ENCODE results near the gene ARIH1. TPM values are rescaled to one million over a fixed set of nuclear protein-coding genes. Genes with fewer than 3 reads are reported as not detected.
"Not testable (repeated sequence)": the region's sequence is repeated elsewhere in the genome, so short reads cannot be mapped to it uniquely, and the experiment has no call there.

Gene ARIH1
- total RNA-seq = 100 to 1,000 TPM in 2 of 5 donors, 10 to 100 TPM in 3; 18.7 to 380 (median 80.0) TPM
- 10 to 100 TPM; 16.1 to 22.5 (median 17.1) TPM for polyA plus RNA-seq
- long read RNA-seq, donor 1, full-length matches to known transcripts = 2 of 2 reads
- long read RNA-seq, donor 1, partial matches to known transcripts = 0 of 2 reads
- long read RNA-seq, donor 1, other reads (novel, unspliced or antisense) = 0 of 2 reads
- long read RNA-seq, donor 2, full-length matches to known transcripts = 2 of 2 reads
- long read RNA-seq, donor 2, partial matches to known transcripts = 0 of 2 reads
- long read RNA-seq, donor 2, other reads (novel, unspliced or antisense) = 0 of 2 reads
- long read RNA-seq, donor 3, full-length matches to known transcripts = 1 of 1 reads
- long read RNA-seq, donor 3, partial matches to known transcripts = 0 of 1 reads
- long read RNA-seq, donor 3, other reads (novel, unspliced or antisense) = 0 of 1 reads
- long read RNA-seq, donor 4 = 0 reads
- long read RNA-seq, donor 5, full-length matches to known transcripts = 3 of 3 reads
- long read RNA-seq, donor 5, partial matches to known transcripts = 0 of 3 reads
- long read RNA-seq, donor 5, other reads (novel, unspliced or antisense) = 0 of 3 reads
- long read RNA-seq, donor 6, full-length matches to known transcripts = 15 of 15 reads
- long read RNA-seq, donor 6, partial matches to known transcripts = 0 of 15 reads
- long read RNA-seq, donor 6, other reads (novel, unspliced or antisense) = 0 of 15 reads
- long read RNA-seq, donor 7, full-length matches to known transcripts = 7 of 7 reads
- long read RNA-seq, donor 7, partial matches to known transcripts = 0 of 7 reads
- long read RNA-seq, donor 7, other reads (novel, unspliced or antisense) = 0 of 7 reads
- long read RNA-seq, donor 8, full-length matches to known transcripts = 6 of 6 reads
- long read RNA-seq, donor 8, partial matches to known transcripts = 0 of 6 reads
- long read RNA-seq, donor 8, other reads (novel, unspliced or antisense) = 0 of 6 reads
- long read RNA-seq, donor 9, full-length matches to known transcripts = 6 of 6 reads
- long read RNA-seq, donor 9, partial matches to known transcripts = 0 of 6 reads
- long read RNA-seq, donor 9, other reads (novel, unspliced or antisense) = 0 of 6 reads
- long read RNA-seq, donor 10, full-length matches to known transcripts = 2 of 2 reads
- long read RNA-seq, donor 10, partial matches to known transcripts = 0 of 2 reads
- long read RNA-seq, donor 10, other reads (novel, unspliced or antisense) = 0 of 2 reads

GRCh38 chr15:72473614-72474465, at the start of gene ARIH1:
TSS of gene ARIH1 (plus strand) at chr15:72474330. CDS start at chr15:72474640, 310 bp downstream.
- H3K36me3 ChIP-seq = peaks cover 7 to 16% (median 10%) of the 10 kb centered on the region in 4 donors
- intact Hi-C loops (cut with DNase I; ENCODE audit: low total_unique reads) = no loop called here
- TF ChIP-seq EP300 (IDR thresholded peaks at IDR 0.05) = no peak
- TF ChIP-seq CTCF (IDR thresholded peaks at IDR 0.05) = peak in 1 of 7 experiments; percentile 7
- TF ChIP-seq POLR2A (IDR thresholded peaks at IDR 0.05) = peak in 2 of 4 donors; percentile 94 to 97
- TF ChIP-seq POLR2AphosphoS5 (IDR thresholded peaks at IDR 0.05) = peak; percentile 99 to 100 (median 99)
- no peaks in the 10 kb centered on the region for H3K27me3 ChIP-seq
- peak; percentile 98 to 99 for DNase-seq
- H3K9me3 ChIP-seq = no peaks in the 10 kb centered on the region
- peak within 1 kb of the TSS; percentile 89 to 100 (median 99) for H3K27ac ChIP-seq
- H3K4me3 ChIP-seq = peak within 1 kb of the TSS; percentile 75 to 94 (median 81)
- H3K4me1 ChIP-seq = peaks cover 35 to 48% (median 48%) of the 10 kb centered on the region in 4 donors
- 0 to 1% (median 0%) methylated on average over 44 to 62 of the region's 63 CpGs for WGBS, 5 donors

- no peak overlapping the region for H3K27ac ChIP-seq
- no peaks in the 10 kb centered on the region for H3K4me1 ChIP-seq
- no peaks in the 10 kb centered on the region for H3K36me3 ChIP-seq
- DNase-seq = no peak
- H3K4me3 ChIP-seq = no peak overlapping the region
- no peak for TF ChIP-seq EP300 (IDR thresholded peaks at IDR 0.05)
- no peak for TF ChIP-seq POLR2A (IDR thresholded peaks at IDR 0.05)
- intact Hi-C loops (cut with DNase I; ENCODE audit: low total_unique reads) = no loop called here
- peaks cover 0 to 28% (median 4%) of the 10 kb centered on the region in 4 donors for H3K9me3 ChIP-seq
- no peaks in the 10 kb centered on the region for H3K27me3 ChIP-seq
These were observed 47.4 kb upstream of the ARIH1 start for GRCh38 chr15:72426753-72427152.

GRCh38 chr15:72437650-72438316, 36.3 kb upstream of the ARIH1 start:
- Histone ChIP-seq H3K4me1 (no peaks in the 10 kb centered on the region), H3K4me3 (no peak overlapping the region), H3K9me3 (peaks cover 0 to 29% (median 19%) of the 10 kb centered on the region in 4 donors), H3K36me3 (no peaks in the 10 kb centered on the region), H3K27me3 (peaks cover 0 to 15% (median 0%) of the 10 kb centered on the region in 3 donors), H3K27ac (no peak overlapping the region)
- WGBS, 5 donors = 88 to 95% (median 92%) methylated on average over 1 of the region's 1 CpG
- TF ChIP-seq EP300 (IDR thresholded peaks at IDR 0.05) = no peak
- no peak for TF ChIP-seq POLR2A (IDR thresholded peaks at IDR 0.05)
- TF ChIP-seq POLR2AphosphoS5 (IDR thresholded peaks at IDR 0.05) = no peak
- TF ChIP-seq CTCF (IDR thresholded peaks at IDR 0.05) = no peak
- intact Hi-C loops (cut with DNase I; ENCODE audit: low total_unique reads) = no loop called here
- DNase-seq = no peak

- H3K27me3 ChIP-seq; intact Hi-C loops (cut with DNase I; ENCODE audit: low total_unique reads): not testable (repeated sequence)
- WGBS, 5 donors = 83 to 96% (median 96%) methylated on average over 3 to 5 of the region's 5 CpGs
These were observed 31.3 kb upstream of the ARIH1 start for GRCh38 chr15:72442848-72443247.

More at GRCh38 chr15:72442848-72443247, 31.3 kb upstream of the ARIH1 start:
- H3K4me3 ChIP-seq, H3K27ac ChIP-seq, H3K4me1 ChIP-seq, H3K36me3 ChIP-seq, DNase-seq: not testable (repeated sequence)
- peaks cover 0 to 10% (median 3%) of the 10 kb centered on the region in 4 donors for H3K9me3 ChIP-seq
